GM12892 (cell line): Measurements from ENCODE around the gene EDN2.

Source experiments
- DNase-seq: peaks from one replicate; pipeline ENCODE4 v3.0.0; 2011; ENCODE audit not compliant: insufficient read length
- FAIRE-seq: peaks from 2 replicates; lab custom pipeline; 2011; peaks lifted over from hg19 to GRCh38; lab: Jason Lieb, UNC
- POLR2A ChIP-seq: IDR thresholded peaks from 2 replicates; pipeline ENCODE4 v1.6.1; 2011; ENCODE audit warnings: low read depth, low read length, control low read depth
- POLR2AphosphoS5 ChIP-seq: IDR thresholded peaks from 2 replicates; pipeline ENCODE4 v1.6.1; 2011; ENCODE audit warnings: low read depth, low read length, control low read depth
- TAF1 ChIP-seq: IDR thresholded peaks from 2 replicates; pipeline ENCODE4 v1.6.1; 2011; ENCODE audit warnings: low read depth, mild to moderate bottlenecking, control low read depth, low read length, borderline replicate concordance

Gene EDN2

DNA sequence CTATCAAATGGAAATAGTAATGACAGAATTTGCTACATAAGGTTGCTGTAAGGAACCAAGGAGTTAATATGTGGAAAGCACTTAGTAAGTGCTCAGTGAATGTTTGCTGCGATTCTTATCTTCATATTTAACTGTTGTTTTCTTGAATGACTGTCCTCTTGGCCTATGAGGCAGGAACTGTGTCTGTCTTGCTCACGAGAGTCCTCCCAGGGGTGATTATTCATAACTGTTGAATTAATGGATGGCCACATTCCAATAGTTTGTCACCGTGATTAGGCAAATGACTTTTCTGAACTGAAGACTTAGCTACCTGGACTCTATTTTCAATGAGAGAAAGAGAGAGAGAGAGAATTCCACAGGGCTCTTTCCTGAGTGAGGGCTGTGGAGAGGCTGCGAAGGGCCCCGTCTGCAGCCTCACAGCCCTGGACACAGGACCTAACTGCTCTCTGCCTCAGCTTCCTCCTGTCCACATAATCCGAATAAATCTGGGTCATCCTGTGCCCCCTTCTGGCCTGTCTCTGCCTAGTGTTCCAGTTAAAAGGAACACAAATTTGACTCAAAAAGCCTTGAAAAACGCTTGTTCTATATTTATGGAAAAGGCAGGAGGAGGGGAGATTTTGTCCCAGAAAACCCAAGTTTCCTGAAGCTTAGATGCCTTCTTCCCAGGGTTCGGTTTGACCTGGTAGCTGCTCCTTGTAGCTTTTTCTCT lies 8.5 kb downstream of the EDN2 start:
- FAIRE-seq (no peak), DNase-seq (no peak)
- TF ChIP-seq POLR2A (no peak), TAF1 (no peak), POLR2AphosphoS5 (no peak)

DNA sequence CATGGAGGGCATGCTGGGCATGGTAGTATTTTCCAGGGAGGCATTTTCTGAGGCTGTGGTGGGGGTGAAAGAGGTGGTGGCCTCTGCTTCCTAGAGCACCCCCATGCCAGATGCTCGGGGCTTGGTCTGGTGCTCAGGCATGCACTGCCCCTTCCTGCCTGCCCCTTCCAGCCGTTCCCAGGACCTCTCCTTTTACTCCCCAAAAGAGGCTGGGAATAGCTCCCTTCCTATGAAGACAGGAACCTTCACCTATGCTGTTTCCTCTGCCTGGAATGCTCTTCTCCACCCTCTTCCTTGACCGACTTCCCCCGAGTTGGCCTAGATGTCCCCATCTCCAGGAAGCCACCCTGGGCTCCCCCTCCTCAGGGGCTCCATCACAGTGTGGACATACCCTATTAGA lies 9.1 kb downstream of the EDN2 start:
- no peak for DNase-seq
- TF ChIP-seq POLR2AphosphoS5 (no peak), POLR2A (no peak), TAF1 (no peak)

DNA sequence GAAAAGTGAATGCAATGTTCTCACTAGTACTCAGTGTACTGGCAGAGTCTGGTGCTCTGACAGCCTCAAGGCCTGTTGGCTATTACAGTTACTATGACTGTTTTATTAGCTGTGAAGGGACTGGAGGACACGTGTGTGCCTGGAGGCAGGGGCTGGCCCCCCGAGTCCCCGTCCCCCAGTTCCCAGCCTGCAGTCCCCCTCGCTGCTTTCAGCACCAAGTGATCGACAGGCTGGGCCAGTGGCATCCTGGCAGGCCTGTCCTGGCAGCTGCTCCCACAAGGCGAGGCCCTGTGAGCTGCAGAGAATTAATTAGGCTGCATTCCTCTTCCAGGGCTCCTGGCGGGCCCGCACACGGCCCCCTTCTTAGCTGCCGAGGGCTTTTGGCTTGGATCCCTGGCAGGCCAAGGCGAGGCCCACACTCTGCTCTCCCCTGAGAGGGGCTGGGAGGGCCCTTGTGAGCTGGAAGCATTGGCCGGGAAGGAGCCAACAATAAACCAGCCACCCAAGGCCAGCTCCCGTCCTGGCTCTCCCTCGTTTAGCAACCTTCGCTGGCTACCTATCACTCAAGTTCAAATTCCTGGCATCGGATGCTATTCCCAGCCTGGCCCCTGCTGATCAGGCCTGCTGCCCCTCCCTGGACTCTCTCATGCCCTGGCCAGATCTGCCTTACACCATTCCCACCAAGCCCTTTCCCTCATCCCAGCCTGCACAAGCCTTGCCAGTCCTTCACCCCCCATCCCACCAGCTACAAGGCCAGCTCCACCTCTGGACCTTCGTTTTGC lies 9.8 kb downstream of the EDN2 start:
- FAIRE-seq (no peak), DNase-seq (no peak)
- TF ChIP-seq TAF1 (no peak), POLR2AphosphoS5 (no peak), POLR2A (no peak)

More for the DNA sequence above, 9.1 kb downstream of the EDN2 start:
- FAIRE-seq, result no peak

DNA sequence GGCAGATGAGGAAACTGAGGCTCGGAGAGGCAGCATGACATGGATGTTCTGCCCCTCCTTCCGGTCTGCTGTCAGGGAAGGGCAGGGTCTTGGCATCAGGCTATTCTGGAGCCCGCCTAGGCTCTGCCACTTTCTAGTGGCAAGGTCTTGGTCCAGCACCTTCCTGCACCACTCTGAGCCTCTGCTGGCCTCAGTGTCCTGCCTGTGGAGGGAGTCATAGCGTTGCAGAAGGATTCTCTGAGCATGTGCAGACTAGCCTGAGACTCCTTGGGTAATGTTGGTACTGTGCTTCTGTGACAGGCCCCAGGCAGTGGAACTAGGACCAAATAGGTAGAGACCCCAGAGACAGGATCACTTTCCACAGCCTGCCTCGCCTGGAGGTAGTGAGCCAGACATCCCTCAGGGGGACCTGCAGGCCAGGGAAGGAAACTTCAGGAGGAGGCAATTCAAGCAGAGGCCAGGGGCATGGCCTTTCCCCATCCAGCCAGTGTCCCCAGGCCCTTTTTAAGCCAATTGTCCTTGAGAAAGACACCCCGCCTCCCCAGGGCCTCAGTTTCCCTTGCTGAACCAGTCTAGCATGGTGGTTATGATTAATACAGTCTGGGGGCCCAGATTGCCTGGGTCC lies 10.6 kb downstream of the EDN2 start:
- FAIRE-seq (no peak), DNase-seq (no peak)
- TF ChIP-seq TAF1, result no peak
- TF ChIP-seq POLR2AphosphoS5, result no peak
- no peak for TF ChIP-seq POLR2A

DNA sequence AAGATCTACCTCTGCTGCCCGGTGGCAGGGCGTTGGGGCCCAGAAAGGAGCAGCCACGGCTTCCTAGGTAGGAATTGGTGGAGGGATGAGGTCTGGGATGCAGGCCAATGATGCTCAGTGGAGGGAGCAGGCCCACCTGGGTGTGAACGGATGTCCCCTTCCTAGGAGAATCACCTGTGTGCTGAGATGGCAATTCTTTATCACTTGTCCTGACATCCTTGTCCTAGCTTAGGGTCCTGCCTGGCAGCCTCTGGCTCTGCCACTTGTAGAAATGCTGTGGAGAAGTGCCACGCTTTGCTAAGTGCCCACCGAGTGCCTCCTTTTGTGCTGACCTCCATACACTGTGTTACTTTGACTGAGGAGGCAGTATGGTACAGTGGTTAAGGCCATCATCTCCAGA lies 12.8 kb downstream of the EDN2 start:
- FAIRE-seq, result no peak
- TF ChIP-seq TAF1 (no peak), POLR2A (no peak)
- no peak for DNase-seq

DNA sequence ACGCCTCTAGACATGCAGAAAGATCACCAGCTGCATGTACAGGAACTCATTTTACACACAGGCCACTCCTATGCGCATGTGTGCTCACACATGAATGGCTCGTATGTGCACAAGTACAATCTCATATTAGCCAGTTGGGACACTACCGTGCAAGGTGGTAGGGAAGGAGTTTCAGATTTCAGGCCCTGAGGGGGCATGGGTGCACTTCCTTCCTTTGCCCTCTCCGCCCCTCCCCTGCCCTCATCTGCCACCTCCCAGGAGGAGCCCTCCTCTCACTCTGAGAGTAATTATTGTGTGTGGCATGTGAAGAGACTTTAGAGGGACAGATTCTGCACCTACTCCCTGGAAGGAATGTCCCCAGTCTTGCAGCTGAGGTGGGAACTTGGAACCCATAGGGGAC lies 14.8 kb downstream of the EDN2 start:
- no peak for TF ChIP-seq POLR2A
- no peak for TF ChIP-seq POLR2AphosphoS5
- no peak for TF ChIP-seq TAF1
- DNase-seq (no peak), FAIRE-seq (no peak)

DNA sequence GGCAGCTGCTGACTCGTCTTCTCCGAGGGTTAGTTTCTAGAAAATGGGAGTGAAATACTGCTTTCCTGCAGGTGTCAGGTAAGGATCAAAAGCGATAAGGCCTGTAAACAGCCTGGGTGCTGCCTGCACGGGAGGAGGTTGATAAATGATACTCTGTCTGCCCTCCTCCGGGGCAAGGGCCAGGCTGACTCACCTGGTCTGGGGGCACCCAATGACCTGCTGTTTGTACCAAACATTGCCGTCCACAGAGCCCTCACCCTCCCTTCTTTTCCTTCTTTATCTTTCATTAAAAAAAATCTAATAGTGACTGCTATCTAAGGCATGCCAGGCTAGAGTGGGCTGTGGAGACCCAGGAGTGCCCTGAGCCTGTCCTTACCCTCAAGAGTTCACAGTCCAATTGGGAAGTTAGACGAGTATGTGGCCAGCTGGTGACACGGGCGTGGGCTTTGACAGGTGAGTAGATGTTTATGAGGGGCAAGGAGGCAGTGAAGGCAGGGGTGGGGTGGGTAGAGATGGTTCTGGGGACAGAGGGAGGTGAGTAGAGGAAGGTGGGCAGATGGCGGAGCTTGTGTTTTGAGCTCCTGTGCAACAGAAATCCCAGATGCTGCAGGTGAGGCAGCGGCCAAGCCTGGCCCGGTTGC lies 16.2 kb downstream of the EDN2 start:
- no peak for FAIRE-seq

DNA sequence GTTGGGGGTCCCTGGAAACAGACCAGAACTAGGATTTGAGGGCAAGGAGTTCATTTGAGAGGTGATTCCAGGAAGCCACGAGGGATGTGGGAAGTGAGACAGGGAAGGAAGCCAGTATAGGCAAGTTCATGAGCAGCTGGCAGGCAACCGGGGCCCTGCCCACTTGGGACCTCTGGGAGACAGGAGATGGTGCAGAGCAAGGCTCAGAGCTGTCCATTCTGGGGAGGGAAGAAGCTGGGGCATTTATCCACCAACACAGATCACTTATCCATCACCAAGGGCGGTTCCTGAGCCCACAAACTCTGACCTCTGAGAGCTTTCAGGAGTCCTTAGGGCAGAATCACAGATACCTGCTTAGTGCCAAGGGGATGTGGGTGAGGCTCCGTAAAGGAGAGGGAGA lies 16.8 kb downstream of the EDN2 start:
- no peak for TF ChIP-seq POLR2A
- no peak for TF ChIP-seq TAF1
- no peak for TF ChIP-seq POLR2AphosphoS5
- DNase-seq (no peak), FAIRE-seq (no peak)

More for the DNA sequence above, 16.2 kb downstream of the EDN2 start:
- no peak for DNase-seq
- TF ChIP-seq POLR2A (no peak), POLR2AphosphoS5 (no peak), TAF1 (no peak)

DNA sequence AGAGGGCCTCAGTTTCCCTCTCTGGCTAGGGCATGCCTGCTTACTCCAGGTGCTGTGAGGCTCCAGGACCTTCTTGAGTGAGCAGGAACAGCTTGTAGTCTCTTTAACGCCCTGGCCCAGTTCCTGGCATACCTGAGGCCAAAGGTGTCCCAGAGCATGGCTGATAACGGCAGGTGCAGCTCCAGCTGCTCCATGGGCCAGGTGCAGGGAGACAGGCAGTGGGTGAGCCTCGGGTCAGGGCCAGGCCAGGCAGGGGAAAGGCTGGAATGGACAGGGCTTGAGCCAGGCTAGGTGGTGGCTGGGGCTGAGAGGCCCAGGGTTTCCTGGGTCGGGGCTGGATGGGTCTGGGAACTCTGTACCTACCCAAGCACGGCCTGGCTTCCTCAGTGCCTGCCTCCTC lies 18.3 kb downstream of the EDN2 start:
- TF ChIP-seq POLR2AphosphoS5 (no peak), TAF1 (no peak), POLR2A (no peak)
- DNase-seq (no peak), FAIRE-seq (no peak)

DNA sequence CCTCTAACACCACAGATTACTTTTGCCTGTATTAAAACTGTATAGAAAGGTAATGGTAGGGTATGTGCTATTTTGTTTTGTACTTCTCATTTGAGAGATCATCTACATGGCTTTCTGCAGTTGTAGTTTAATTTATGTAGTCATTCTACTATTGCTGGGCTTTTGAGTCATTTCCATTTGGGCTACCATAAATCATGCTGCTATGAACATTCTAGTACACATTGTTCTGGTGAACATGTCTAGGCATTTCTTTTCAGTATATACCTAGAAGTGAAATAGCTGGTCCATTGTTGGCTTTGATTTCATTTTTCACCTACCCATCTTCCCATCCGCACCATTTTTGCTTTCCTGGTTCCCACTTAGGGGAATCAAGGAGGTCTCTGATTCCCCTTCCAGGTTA lies 18.7 kb downstream of the EDN2 start:
- no peak for TF ChIP-seq TAF1
- no peak for TF ChIP-seq POLR2AphosphoS5
- TF ChIP-seq POLR2A, result no peak
- DNase-seq (no peak), FAIRE-seq (no peak)

DNA sequence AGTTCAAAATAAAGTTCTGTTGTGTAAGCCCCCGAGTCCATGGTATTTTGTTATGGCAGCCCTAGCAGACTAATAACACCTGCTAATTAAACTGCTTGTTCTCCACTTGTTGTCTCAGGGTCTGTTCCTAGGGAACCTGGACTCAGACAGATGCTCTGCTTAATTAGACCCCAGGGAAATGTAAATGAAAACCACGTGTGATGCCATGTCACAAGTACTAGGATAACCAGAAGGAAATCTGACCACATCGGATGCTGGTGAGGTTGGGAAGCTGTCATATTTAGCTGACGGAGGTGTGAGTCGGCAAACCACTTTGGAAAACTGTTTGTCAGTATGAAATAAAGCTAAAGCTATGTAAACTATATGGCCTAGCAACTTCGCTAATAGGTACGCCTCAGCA lies 19.6 kb downstream of the EDN2 start:
- FAIRE-seq (no peak), DNase-seq (no peak)
- TF ChIP-seq POLR2AphosphoS5 (no peak), POLR2A (no peak), TAF1 (no peak)
